Neural cell (in vitro differentiated cells): ENCODE data around the gene PRKCA. TPM values are rescaled to one million over a fixed set of nuclear protein-coding genes. Genes with fewer than 3 reads are reported as not detected.

Experiments used
- H2AFZ ChIP-seq: fragments of 200-600, 300-800 bp; sonication (generic), shearing (Covaris generic); 2 replicates; pipeline ENCODE4 v1.6.0; 2014; ENCODE audit warnings: low read depth, mild to moderate bottlenecking, antibody characterized with exemption, low read length, moderate library complexity
- H3F3A ChIP-seq: fragments of 200-600 bp; shearing (Covaris generic); 2 replicates; pipeline ENCODE4 v1.6.1; 2016; ENCODE audit warnings: mild to moderate bottlenecking, moderate library complexity, mixed read lengths, antibody characterized with exemption, low read length; ENCODE audit not compliant: insufficient read depth, poor library complexity, severe bottlenecking
- H3K27ac ChIP-seq: fragments of 200-600, 300-800 bp; sonication (generic), shearing (Covaris generic); 2 replicates; pipeline ENCODE4 v1.5.1; 2014; ENCODE audit warnings: mild to moderate bottlenecking, low read length, moderate library complexity
- H3K27me3 ChIP-seq: fragments of 300-800, 200-600 bp; sonication (generic), shearing (Covaris generic); 2 replicates; pipeline ENCODE4 v1.6.0; 2014; ENCODE audit warnings: mild to moderate bottlenecking, low read depth, low read length, moderate library complexity; ENCODE audit not compliant: insufficient read depth
- H3K36me3 ChIP-seq: fragments of 300-800, 200-600 bp; sonication (generic), shearing (Covaris generic); 2 replicates; pipeline ENCODE4 v1.5.1; 2014; ENCODE audit warnings: mild to moderate bottlenecking, antibody characterized with exemption, low read length, moderate library complexity; ENCODE audit not compliant: insufficient read depth
- H3K4me2 ChIP-seq: fragments of 300-800, 200-600 bp; sonication (generic), shearing (Covaris generic); 2 replicates; pipeline ENCODE4 v1.6.0; 2014; ENCODE audit warnings: mild to moderate bottlenecking, low read length
- H3K4me3 ChIP-seq: fragments of 300-800, 200-600 bp; sonication (generic), shearing (Covaris generic); 2 replicates; pipeline ENCODE4 v1.5.1; 2014; ENCODE audit warnings: mild to moderate bottlenecking, low read length, moderate library complexity
- H3K79me2 ChIP-seq: fragments of 200-600 bp; shearing (Covaris generic); replicated peaks from 2 replicates; pipeline ENCODE4 v1.6.0; 2014; ENCODE audit warnings: mild to moderate bottlenecking, low read length, moderate library complexity; ENCODE audit not compliant: insufficient read depth
- H3K9ac ChIP-seq: fragments of 300-800, 200-600 bp; sonication (generic), shearing (Covaris generic); 2 replicates; pipeline ENCODE4 v1.6.1; 2016; ENCODE audit warnings: mild to moderate bottlenecking, low read length, mixed read lengths
- H3K9me2 ChIP-seq: fragments of 200-600 bp; shearing (Covaris generic); 2 replicates; pipeline ENCODE4 v1.6.1; 2016; ENCODE audit warnings: mild to moderate bottlenecking, low read length, mixed read lengths; ENCODE audit not compliant: insufficient read depth
- H3K9me3 ChIP-seq: fragments of 200-600, 300-800 bp; sonication (generic), shearing (Covaris generic); 2 replicates; pipeline ENCODE4 v1.6.1; 2016; ENCODE audit warnings: mild to moderate bottlenecking, mixed run types, low read length, moderate library complexity, mixed read lengths
- H4K20me1 ChIP-seq: fragments of 200-600 bp; shearing (Covaris generic); 2 replicates; pipeline ENCODE4 v1.6.1; 2016; ENCODE audit warnings: mild to moderate bottlenecking, mixed run types; ENCODE audit not compliant: insufficient read depth
- CTCF ChIP-seq: fragments of 450-650 bp; IDR thresholded peaks from 2 replicates; pipeline ENCODE4 v1.5.1; 2014; ENCODE audit warnings: antibody characterized with exemption, mild to moderate bottlenecking, moderate library complexity; ENCODE audit not compliant: poor library complexity, severe bottlenecking
- EP300 ChIP-seq: fragments of 450-650 bp; conservative IDR thresholded peaks from 2 replicates; pipeline ENCODE4 v1.6.1; 2014; ENCODE audit warnings: antibody characterized with exemption, mild to moderate bottlenecking, moderate library complexity; ENCODE audit not compliant: poor library complexity, severe bottlenecking
- EZH2 ChIP-seq: fragments of 200-600, 300-800 bp; shearing (Covaris generic), sonication (generic); IDR thresholded peaks from 2 replicates; pipeline ENCODE4 v1.6.1; 2014; ENCODE audit warnings: antibody characterized with exemption, low read length, borderline replicate concordance, mild to moderate bottlenecking; ENCODE audit not compliant: insufficient read depth, poor library complexity, severe bottlenecking
- MXI1 ChIP-seq: fragments of 450-650 bp; conservative IDR thresholded peaks from 2 replicates; pipeline ENCODE4 v1.6.1; 2014; ENCODE audit warnings: antibody characterized with exemption, mild to moderate bottlenecking; ENCODE audit not compliant: poor library complexity, severe bottlenecking
- POLR2AphosphoS5 ChIP-seq: IDR thresholded peaks from 2 replicates; pipeline ENCODE4 v1.6.1; 2012
- RAD21 ChIP-seq: fragments of 450-650 bp; conservative IDR thresholded peaks from 2 replicates; pipeline ENCODE4 v1.6.1; 2014; ENCODE audit warnings: antibody characterized with exemption, mild to moderate bottlenecking, moderate library complexity
- REST ChIP-seq: IDR thresholded peaks from 2 replicates; pipeline ENCODE4 v1.6.1; 2012; ENCODE audit warnings: borderline replicate concordance
- SMC3 ChIP-seq: fragments of 450-650 bp; conservative IDR thresholded peaks from 2 replicates; pipeline ENCODE4 v1.6.1; 2014; ENCODE audit warnings: antibody characterized with exemption, mild to moderate bottlenecking, moderate library complexity; ENCODE audit not compliant: poor library complexity
- TAF1 ChIP-seq: IDR thresholded peaks from 2 replicates; pipeline ENCODE4 v1.6.1; 2012; ENCODE audit warnings: low read depth
- polyA plus RNA-seq: library from polyadenylated mRNA; depleted of rRNA; stranded (reverse); fragments of >200 nt; gene quantifications from 2 replicates; pipeline ENCODE4 v1.2.3, GENCODE V29; 2014

The PRKCA gene
- polyA plus RNA-seq, 1 donor from 2014 or later = 5.9 TPM

- Histone ChIP-seq H4K20me1 (no peaks in the 10 kb centered on the region), H3K9ac (no peak overlapping the region)
- no peak for TF ChIP-seq CTCF
- TF ChIP-seq EP300 = no peak
- TF ChIP-seq RAD21 = no peak
- TF ChIP-seq SMC3 = no peak
Measured at GRCh38 chr17:66423056-66423955, 120.9 kb downstream of the PRKCA start.

GRCh38 chr17:66425756-66426396 lies 123.5 kb downstream of the PRKCA start:
- Histone ChIP-seq H2AFZ (no peak overlapping the region), H3K9ac (no peak overlapping the region), H3K9me3 (no peaks in the 10 kb centered on the region), H3K9me2 (no peaks in the 10 kb centered on the region), H4K20me1 (no peaks in the 10 kb centered on the region), H3K27ac (no peak overlapping the region), H3K79me2 (no peaks in the 10 kb centered on the region), H3K4me2 (no peak overlapping the region), H3K27me3 (no peaks in the 10 kb centered on the region), H3F3A (no peaks in the 10 kb centered on the region), H3K4me3 (no peak overlapping the region), H3K36me3 (no peaks in the 10 kb centered on the region)
- TF ChIP-seq MXI1 = no peak
- TF ChIP-seq EP300 = no peak

More at GRCh38 chr17:66423056-66423955, 120.9 kb downstream of the PRKCA start:
- no peaks in the 10 kb centered on the region for H3F3A ChIP-seq
- no peak overlapping the region for H3K27ac ChIP-seq
- H2AFZ ChIP-seq = no peak overlapping the region
- no peak overlapping the region for H3K4me2 ChIP-seq
- H3K27me3 ChIP-seq = no peaks in the 10 kb centered on the region
- no peaks in the 10 kb centered on the region for H3K79me2 ChIP-seq
- no peaks in the 10 kb centered on the region for H3K9me3 ChIP-seq
- H3K36me3 ChIP-seq = no peaks in the 10 kb centered on the region
- no peak overlapping the region for H3K4me3 ChIP-seq
- H3K9me2 ChIP-seq = no peaks in the 10 kb centered on the region

- H3K36me3 ChIP-seq = no peaks in the 10 kb centered on the region
- no peaks in the 10 kb centered on the region for H3K9me2 ChIP-seq
- H4K20me1 ChIP-seq = no peaks in the 10 kb centered on the region
- H3K27ac ChIP-seq = no peak overlapping the region
- no peak overlapping the region for H3K9ac ChIP-seq
- H3K9me3 ChIP-seq = no peaks in the 10 kb centered on the region
- no peak overlapping the region for H2AFZ ChIP-seq
- H3K27me3 ChIP-seq = no peaks in the 10 kb centered on the region
- no peak overlapping the region for H3K4me3 ChIP-seq
- H3F3A ChIP-seq = no peaks in the 10 kb centered on the region
- H3K79me2 ChIP-seq = no peaks in the 10 kb centered on the region
- H3K4me2 ChIP-seq = no peak overlapping the region
- TF ChIP-seq POLR2AphosphoS5 = no peak
- TF ChIP-seq CTCF = no peak
- TF ChIP-seq TAF1 = no peak
- TF ChIP-seq EZH2 = no peak
- TF ChIP-seq RAD21 = no peak
- no peak for TF ChIP-seq REST
- TF ChIP-seq SMC3 = no peak
- TF ChIP-seq MXI1 = no peak
- TF ChIP-seq EP300 = no peak
Measured at GRCh38 chr17:66426397-66427033, 124.1 kb downstream of the PRKCA start.
